ENCODE results near the gene ZNF775. TPM values are rescaled to one million over a fixed set of nuclear protein-coding genes. Genes with fewer than 3 reads are reported as not detected.

The ZNF775 gene
- 1.6 TPM for total RNA-seq
- long read RNA-seq = 0 reads

GRCh38 chr7:150378853-150379440, at the start of gene ZNF775:
Gene ZNF775, plus strand, starts transcription at chr7:150379330. Its CDS starts 9,141 bp downstream, at chr7:150388471.
- peak; percentile 99 for DNase-seq (ENCODE audit: low spot score)

DNA sequence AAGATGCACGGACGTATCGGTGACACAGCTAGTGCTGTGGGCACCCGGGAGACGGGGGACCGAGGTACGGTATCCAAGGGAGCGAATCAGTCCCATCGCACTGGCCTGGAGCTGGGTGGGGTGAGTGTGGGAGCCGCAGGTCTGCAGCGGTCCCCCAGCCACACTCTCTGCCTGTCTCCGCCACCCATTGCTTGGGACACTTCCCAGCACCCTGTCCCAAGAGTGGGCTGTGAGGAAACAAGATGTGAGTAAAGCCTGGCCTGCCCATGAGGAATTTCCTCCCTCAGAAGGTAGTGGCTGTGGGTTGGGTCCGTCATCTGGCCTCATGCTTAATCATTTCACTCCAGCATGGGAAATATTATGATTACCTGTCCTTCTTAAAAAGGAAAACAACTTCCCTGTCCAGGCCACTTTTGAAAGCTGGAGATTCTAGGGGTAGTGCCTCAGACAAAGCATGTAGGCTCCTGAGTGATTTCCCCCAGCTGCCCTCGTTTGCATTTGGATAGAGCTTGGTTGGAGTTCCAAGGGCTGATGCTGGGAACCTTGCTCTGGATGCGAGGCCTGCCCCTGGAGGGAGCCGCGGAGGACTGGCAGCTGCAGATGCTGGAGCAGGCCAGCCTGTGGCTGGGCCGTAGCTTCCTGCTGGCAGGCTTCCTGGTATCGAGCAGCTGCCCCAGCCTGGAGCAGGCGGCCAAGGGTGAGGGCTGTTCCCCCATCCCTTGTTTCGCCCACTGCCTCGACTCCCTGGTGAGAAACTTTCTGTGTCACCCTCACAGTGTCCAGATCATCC, 49.6 kb upstream of the ZNF775 start:
- DNase-seq (ENCODE audit: low spot score) = no peak

GRCh38 chr7:150330211-150330885, 48.8 kb upstream of the ZNF775 start:
- no peak for DNase-seq (ENCODE audit: low spot score)

GRCh38 chr7:150332852-150333635, 46.1 kb upstream of the ZNF775 start:
- peak; percentile 87 for DNase-seq (ENCODE audit: low spot score)

GRCh38 chr7:150333659-150334058, 45.5 kb upstream of the ZNF775 start:
- peak; percentile 65 for DNase-seq (ENCODE audit: low spot score)

- peak; percentile 62 for DNase-seq (ENCODE audit: low spot score)
These were observed 45.0 kb upstream of the ZNF775 start for GRCh38 chr7:150334108-150334507.

DNA sequence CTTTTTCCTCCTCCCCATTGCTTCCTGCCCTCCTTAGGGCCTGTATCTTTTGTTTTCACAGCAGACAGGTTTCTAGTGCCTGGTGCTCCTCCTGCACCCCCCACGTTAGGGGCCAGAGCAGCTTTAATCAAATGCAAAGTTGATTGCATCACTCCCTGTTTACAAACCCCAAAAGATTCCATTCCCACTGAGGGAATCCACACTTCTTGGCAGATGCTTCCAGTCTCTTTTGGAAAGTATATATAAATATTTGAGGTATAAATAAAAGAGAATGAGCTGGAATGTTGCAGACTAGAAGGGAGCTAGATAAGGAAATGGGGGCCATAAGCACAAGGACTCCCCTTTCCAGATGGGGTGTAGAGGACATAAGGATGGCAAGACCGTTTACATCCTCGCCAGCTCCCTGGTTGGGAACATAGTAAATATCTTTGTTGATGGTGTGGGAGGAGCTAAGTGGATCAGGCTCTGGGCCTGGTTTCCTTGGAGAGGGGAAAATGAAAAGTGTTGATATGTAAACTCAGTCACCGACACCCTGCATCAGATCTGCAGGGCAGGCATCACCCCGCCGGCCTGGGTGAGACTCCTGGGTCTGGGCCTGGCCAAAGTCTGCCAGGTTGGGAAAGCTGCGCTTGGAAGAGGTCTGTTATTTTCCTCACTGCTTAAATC, 43.9 kb upstream of the ZNF775 start:
- DNase-seq (ENCODE audit: low spot score) = peak; percentile 51

GRCh38 chr7:150335774-150336112, 43.4 kb upstream of the ZNF775 start:
- DNase-seq (ENCODE audit: low spot score) = no peak

GRCh38 chr7:150336746-150337145, 42.4 kb upstream of the ZNF775 start:
- DNase-seq (ENCODE audit: low spot score) = no peak

- DNase-seq (ENCODE audit: low spot score) = peak; percentile 82
These were observed 42.0 kb upstream of the ZNF775 start for GRCh38 chr7:150337179-150337578.

DNA sequence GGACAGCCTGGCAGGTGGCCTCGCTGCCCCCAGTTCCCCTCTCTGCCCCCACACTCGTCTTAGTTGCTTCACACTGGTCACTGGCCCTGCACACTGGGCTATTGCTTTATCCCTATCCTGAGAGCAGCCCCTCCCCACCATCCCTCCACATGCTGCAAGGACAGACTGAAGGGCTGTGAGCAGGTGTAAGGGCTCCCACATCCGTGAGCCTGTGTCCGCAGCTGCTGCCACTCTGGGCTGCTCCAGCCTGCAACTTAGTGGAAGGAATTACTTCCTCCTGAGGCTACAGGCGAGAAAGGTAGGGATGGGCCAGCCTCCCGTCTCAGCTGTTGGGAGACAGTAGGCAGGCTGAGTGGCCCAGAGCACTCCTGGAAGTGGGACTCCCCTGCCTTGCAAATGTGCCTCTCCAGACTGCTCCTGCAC, 41.5 kb upstream of the ZNF775 start:
- peak; percentile 78 for DNase-seq (ENCODE audit: low spot score)

DNA sequence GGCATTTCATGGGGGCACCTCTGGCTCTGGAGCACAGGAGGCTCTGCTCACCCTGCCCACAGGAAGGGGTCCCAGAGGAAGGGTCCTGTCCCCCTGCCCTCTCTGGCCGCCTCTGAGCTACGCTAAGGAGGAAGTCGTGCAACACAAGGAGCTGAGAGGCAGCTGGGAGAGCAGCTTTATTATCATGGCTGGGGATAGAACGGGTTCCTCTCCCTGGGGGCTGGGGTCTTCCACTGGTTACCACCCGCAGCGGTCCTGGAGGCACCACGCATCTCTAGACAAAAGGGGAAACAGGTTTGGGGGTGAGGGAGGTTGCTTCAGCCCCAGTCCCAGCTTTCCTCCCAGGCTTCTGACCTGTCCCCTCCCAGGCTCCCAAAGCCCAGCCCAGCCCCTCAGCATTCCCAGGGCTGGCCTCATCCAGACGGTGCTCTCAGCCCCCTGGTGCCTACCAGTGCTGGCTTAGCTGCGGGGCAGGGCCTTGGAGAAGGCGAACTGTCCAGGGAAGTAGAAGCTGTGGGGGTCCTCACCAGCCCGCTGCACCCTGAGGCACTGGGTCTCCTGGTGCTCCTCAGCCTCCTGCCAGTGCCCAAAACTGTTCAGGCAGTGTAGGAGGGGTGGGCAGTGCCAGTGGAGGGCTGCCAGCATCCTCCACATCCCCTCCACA, 40.8 kb upstream of the ZNF775 start:
- peak; percentile 76 for DNase-seq (ENCODE audit: low spot score)

GRCh38 chr7:150339409-150339809, 39.7 kb upstream of the ZNF775 start:
- peak; percentile 75 for DNase-seq (ENCODE audit: low spot score)

- DNase-seq (ENCODE audit: low spot score) = peak; percentile 88
These were observed 38.9 kb upstream of the ZNF775 start for GRCh38 chr7:150340024-150340749.

GRCh38 chr7:150340875-150341262, 38.3 kb upstream of the ZNF775 start:
- no peak for DNase-seq (ENCODE audit: low spot score)

GRCh38 chr7:150341263-150342120, 37.6 kb upstream of the ZNF775 start, which contains the start of gene RARRES2:
Gene RARRES2, minus strand, starts transcription at chr7:150341629. Its CDS starts 1,020 bp downstream, at chr7:150340609.
- DNase-seq (ENCODE audit: low spot score) = no peak

GRCh38 chr7:150342121-150342408, 37.1 kb upstream of the ZNF775 start:
- peak; percentile 68 for DNase-seq (ENCODE audit: low spot score)

DNA sequence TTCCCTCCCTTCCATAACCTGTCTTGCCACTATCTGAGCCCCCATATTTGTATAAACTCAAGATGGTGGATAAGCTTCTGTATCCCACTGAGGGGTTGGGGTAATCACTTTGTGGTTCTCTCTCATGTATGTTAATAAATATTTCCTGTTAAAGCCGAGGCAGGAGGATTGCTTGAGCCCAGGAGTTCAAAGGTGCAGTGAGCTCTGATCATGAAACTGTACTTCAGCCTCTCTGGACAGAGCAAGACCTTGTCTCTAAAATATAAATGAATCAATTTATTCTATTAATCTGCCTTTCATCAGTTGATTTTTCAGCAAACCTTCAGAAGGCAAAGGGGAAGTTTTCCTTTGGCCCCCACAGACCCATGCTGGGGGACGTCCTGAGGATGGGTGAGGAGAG, 35.9 kb upstream of the ZNF775 start:
- no peak for DNase-seq (ENCODE audit: low spot score)

DNA sequence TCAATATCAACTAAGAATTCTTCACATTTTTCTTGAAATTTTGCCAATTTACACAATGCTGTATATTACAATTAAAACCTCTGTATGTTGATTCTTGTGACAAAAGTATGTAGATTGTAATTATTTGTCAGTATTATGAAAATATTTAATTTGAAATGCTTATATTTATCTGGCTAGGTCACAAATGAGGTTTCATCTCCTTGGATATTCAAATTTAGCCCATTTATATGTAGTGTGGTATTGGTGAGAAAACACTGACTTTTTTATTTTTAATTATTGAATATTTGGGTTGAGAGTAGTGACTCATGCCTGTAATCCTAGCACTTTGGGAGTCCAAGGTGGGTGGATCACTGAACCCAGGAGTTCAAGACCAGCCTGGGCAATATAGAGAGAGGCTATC, 34.8 kb upstream of the ZNF775 start:
- DNase-seq (ENCODE audit: low spot score) = no peak

All from mesenteric fat pad (tissue), 1 donor.